Non-pigmented ciliary epithelial cell (primary cell): ENCODE results near the gene NUP210.

ENCODE experiments used
- DNase-seq: peaks from one replicate; pipeline ENCODE4 v3.0.0-alpha.2; 2010; ENCODE audit warnings: low read depth

Gene NUP210

DNA sequence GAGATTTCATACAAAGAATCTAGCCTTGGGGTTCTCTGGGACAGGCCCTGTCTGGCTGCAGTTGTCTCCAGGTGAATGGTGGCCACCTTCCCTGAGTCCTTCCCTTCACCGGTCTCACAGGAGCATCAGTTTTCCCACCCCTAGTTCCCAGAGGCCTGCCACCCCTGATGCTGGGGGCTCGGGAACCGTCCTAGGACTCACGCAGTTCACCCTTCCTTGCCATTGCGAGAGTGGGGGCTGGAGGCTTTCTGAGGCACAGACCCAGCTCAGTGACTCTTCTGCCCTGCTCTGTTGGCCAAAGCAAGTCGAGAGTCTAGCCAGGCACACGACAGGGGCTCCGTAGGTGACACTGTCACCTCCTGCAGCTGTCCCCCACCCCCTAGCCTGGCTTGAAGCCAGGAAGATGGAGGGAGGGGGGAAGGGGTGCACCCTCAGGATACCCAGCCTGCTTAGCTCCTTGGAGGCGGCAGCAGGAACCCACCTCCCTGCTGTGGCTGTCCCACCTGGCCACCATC lies 130.3 kb downstream of the NUP210 start:
- no peak for DNase-seq

DNA sequence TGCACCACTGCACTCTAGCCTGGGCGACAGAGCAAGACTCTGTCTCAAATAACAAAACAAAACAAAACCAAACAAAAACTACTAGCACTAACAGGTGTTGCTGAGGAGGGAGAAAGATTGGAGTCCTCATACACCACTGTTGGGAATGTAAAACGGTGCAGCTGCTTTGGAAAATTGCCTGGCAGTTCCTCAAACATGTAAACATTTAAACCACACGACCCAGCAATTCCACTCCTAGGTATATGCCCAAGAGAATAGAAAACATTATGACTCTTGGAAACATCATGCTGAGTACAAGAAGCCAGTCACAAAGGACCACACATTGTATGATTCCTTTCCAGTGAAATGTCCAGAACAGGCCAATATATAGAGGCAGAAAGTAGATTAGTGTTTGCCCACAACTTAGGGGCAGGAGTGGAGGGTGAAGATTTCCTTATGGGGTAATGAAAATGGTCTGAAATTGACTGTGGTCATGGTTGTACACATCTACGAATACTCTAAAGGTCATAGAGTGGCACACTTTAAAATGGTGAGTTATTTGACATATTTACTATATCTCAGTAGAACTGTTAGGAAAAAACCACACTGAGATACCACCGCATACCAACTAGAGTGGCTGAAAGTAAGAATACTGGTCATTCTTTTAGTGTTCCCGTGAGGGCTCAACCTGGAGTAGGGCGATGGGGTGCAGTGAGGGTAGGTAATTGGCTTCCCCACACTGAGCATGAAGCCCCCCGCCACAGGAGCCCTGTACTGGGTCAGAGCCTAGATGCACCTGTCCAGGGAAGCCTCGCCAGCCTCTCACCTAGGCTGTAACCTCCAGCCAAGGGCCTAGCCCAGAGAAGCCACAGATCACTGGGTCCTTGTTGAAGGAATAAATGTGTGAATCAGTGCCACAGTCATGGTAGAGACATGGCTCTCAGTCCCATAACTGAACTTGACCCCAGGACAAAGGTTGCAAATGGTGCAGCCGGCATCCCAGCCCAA lies 131.1 kb downstream of the NUP210 start:
- DNase-seq: no peak

DNA sequence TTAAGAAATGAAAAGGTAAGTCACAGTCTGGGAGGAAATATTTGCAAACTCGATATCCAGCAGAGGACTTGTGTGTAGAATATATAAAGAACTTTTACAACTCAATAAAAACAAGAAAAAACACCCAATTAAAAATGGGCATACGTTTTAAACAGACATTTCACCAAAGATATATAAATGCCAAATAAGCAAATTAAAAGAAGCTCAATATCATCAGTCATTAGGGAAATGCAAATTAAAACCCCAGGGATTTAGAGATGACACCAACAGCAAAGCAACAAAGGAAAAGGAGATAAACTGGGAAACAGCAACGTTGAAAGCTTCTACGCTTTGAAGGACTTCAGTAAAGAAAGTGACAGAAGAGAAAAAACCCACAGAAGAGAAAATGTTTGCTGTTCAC lies 132.3 kb downstream of the NUP210 start:
- no peak for DNase-seq

DNA sequence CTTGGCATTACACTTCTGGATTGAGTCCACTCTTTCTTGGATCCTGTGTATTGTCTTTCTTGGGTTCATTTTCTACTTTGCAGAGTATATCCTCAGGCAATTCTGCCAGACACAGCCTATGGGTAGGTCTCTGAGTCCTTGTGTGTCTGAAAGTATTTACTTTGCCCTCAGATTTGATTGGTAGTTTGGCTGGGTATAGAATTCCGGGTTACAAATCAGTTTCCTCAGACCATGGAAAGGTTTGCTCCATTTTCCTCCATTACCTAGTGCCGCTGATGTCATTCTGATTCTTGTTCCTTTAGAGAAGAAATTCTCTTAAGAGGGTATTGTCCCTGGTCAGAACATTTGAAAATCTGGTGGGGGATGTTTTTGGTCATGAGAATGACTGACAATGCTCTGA lies 133.2 kb downstream of the NUP210 start:
- no peak for DNase-seq

DNA sequence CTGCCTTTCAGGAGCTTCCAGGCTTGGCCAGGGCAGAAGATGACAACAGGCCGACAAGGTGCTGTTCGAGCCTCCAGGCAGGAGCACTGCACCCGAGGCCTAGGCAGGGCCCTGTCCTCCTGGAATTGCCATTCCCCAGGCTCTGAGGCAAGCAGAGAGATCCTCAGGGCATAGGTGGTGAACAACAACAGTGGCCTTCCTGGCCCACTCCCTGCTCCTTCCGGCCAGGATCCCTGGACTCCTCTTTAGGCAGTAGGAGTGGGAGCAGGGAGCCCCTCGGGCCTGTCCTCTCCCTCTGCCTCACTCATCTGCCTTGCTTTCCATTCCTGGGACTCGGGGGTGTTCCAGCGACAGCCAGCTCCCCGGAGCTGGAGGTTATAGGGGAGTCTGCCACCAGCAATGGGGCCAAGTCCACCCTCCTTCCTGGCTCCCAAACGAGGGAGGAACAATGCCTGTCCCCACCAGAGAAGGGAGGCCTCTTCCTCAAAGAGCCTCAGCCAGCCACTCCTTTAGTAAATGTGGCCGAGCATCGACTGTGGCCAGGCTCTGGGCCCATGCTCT lies 135.0 kb downstream of the NUP210 start:
- no peak for DNase-seq

DNA sequence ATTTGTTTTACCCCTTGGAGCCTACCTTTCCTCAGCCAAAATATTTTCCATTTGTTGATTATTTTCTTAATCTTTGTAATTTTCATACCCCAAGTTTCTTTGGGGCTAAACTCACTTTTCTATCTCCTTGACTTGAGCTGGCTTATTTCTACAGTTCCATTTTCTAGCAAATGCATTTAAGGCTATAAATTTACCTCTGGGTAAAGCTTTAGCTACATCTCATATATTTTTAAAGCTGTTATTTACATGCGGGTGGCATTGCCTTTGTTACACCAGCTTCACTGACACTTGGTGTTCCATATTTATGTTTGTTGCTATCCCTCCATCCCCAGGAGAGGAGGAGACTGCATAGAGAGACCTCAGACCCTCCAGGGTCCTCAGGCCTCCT lies 136.3 kb downstream of the NUP210 start:
- no peak for DNase-seq

DNA sequence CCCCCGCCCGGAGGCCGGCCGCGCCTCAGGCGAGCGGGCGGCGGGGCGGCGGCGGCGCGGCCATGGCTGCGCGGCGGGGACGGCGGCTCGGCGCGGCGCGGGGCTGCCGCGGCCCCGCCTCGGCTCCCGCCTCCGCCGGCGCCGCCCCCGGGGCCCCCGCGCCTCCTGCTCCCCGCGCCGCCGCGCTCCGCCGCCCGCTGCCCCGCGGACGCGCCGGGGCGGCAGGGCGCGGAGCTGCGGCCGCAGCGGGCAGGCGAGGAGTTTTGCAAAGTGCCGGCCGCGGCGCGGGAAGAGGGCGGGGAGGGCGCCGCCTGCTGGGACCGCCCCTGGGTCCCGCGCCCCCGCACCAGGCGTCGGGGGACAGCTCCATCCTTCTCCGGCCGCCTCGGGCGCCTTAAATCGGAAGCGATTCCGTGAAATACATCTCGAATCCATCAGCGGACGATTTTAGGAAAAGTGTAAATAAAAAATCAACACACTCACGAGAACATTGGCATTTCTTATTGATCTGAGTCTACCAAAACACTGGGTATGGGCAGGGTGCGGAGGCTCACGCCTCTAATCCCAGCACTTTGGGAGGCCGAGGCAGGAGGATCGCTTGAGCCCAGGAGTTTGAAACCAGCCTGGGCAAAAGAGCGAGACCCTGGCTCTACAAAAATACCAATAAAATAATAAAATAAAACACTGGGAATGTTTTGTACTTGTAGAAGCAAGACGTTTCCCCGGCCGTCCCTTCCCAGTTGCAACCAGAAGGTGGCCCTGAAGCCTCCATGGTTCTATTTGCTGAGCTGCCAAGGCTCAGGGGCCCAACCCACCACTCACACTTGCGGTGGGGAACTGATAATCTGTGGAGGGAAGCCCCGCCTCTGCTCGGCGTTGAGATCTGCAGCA lies 136.9 kb downstream of the NUP210 start:
- DNase-seq: no peak

DNA sequence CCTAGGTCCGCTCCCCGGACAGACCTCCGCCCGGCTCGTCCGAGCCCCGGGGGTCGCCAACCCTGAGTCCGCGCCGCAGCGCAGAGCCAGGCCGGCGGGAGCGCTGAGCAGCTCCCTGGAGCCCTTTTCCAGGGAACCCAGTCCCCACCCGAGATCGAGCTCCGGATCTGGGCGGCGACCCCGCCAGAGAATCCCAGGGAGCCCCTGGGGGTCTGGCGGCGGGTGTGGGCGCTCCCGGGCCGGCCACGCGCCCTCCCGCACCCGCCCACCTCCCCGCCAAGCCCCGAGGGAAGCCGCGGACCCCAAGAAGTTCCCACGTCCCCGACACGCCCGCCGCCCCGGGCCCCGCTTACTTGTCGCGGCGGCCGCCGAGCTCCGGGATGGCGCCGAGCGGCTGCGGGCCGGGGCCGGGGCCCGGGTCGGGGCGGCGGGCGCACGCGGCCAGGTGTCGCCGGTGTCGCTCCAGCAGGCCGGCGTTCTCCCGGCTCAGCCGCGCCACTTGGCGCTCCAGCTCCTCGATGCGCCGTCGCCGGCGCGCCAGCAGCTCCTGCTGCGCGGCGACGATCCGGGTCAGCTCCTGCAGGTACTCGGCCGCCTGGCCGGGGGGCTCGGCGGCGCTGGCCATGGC lies 137.7 kb downstream of the NUP210 start:
- no peak for DNase-seq

DNA sequence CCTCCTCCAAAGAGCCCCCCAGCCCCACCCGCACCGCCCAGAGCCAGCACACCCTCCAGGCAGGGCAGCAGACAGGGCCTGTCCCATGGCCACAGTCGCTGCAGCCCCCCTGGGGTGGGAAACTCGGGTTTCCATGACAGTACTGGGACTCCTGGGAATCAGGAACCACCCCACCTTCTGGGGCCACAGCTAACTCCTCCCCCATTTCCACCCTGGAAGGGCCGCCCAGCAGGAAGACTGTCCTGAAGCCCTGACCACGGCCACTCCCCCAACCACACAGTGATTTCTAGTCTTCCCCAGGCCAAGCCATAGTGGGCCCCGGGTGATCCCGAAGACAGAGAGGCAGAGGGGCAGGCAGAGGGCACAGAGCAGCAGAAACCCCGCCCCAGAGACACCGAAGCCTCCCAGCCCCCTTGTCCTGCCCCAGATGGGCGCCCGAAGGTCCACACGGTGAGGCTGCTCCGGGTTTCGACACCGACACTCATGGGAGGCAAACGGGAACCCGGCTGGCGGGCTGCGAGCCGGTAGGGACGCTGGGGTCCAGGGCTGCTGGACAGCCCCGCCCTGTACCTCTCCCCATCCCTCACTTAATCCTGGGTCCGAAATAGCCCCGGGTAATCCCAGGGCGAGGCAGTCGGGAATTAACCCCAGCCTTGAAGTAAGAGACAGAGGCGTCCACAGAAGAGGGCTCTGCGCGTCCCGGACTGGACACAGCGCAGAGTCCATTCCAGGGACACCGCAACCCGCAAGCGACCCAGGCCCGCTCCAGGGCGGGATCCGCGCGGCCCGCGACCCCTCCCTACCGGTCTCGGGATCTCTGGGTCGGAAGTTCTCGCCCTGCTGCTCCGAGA lies 138.4 kb downstream of the NUP210 start:
- DNase-seq: no peak

DNA sequence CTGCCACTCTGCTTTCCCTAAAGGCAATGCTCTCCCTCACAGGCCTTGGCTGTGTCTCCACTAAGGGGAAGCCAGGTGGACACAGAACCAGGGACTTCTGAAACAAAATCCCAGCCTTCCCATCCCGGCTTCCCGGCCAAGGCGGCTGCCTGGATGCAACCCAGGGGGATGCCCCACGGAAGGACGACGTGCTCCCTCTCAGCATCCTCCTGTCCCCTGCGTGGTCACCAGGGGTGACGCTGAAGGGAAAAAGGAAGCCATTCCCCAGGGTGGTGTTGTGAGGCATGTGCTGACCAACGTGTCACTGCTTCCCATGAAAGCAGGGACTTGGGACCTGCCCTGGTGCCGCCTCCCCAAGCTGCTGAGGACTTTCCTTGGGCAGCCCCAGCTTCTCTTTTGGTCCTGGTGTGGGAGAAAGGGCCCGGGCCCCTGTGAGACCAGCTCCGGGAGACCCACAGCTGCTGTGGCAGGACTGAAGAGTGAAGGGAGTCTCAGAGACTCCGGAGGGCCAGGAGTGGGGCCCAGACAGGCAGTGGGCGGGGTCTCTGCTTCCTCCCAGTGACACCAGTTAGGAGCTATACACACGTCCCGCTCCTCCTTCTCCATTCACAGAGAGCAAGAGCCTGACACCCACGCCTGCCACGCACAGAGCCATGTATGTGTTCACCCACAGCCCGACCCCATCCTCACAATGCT lies 139.2 kb downstream of the NUP210 start:
- no peak for DNase-seq

DNA sequence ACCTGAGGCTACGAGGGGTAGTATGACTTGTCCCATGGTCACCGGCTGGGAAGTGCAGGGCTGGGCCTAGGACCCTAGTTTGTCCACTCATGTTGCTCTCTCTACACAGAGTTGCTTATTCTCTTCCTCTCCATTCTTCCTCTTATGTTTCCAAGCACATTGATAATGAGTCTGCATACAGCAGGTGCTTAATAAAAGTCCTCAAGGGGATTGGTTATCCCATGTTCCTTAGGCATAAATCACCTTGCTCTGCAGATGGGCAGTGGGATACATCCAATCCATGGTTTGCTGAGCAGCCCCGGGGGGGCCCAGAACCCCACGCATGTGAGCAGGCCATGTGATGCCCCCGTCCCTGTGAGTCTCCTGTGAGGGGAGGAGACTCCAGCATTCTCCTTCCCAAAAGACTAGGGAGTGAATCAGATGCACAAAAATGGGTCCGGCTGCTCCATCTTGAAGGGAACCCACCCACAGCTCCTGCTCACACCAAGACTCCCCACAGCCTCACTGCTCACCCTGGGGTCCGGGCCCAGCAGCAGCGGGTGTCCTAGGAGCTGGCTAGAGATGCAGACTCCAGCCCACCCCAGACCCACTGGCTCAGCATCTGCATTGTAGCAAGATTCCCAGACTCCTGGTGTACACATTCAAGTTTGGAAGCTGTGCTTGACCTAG lies 139.9 kb downstream of the NUP210 start:
- DNase-seq: no peak

DNA sequence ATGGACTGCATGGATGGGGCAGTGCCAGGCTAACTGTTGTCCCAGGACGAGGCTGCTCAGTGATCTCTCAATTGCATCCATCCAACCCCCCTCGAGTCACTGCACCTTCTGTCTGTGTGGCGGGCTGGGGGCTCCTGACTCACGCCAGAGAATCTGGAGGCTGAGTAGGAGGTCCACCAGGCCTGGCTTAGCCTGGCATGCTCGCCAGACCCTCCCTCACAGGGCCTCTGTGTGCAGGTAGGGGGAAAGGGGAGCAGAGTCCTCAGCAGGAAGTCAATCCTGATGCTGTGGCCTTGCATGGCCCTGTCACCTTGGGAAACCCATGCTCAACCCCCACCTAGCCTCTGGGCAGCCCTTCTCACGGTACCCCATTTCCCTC lies 140.6 kb downstream of the NUP210 start:
- no peak for DNase-seq

DNA sequence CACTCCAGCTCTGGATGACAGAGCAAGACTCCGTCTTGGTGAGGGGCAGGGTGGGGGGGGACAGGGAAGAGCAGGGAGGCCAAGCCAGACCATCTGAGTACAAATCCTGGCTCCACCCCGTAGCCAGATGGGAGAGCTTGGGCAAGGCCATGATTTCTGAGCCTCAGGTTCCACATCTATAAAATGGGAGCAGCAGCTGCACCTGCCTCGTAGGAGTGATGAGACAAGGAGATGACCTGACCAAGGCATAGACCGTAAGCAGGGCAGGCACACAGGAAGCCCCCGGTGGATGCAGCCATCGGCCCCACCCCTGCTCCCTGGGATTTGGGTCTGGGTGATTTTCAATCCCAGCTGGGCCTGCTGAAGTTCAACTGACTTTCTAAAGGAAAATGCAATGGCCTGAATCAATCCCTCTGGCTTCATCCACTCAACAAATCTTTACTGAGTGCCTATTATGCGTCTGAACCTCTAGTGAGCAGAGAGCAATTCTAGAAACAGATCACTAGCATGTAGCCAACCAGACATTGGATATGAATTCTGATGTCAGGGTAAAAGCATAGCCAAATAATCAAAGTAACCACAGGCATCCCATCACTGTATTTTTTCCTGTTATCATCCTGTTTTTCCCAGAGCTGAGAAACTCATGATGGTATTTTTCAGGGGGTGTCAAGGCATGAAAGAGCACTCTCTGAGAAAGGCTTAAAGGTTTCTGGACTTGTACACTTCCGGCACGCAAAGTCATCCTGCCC lies 141.2 kb downstream of the NUP210 start:
- peak; percentile 26 for DNase-seq

DNA sequence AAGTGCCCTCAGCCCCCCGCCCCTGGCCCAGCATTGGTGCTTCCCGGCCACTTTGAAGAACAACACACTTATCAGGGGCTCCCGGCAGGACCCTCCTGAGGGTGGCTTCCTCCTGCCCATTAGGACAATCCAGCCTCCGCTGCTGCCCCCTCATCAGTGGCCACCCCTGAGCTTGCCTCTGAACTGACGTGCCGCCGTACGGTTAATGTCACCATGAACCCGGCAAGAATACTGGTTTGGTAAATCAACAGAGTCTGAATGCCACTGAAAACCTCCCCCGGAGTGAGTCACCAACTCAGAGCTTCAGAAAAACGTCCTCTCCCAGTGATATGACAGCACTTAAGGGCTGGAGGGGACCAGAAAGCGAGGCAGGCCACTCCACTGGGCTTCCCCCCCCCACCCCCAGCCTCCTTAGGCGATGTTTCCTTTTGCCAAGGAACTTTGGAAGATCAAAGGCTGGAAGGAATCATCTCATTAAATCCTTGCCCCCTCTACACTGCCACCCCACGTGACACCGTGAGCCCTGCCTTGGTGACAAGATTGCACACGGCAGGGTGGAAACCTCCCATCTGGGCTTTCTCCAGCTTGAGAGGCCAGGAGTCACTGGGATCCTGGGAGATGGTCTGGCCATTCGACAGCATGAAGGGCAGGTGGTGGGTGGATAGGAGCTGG lies 142.1 kb downstream of the NUP210 start:
- DNase-seq: peak; percentile 9

DNA sequence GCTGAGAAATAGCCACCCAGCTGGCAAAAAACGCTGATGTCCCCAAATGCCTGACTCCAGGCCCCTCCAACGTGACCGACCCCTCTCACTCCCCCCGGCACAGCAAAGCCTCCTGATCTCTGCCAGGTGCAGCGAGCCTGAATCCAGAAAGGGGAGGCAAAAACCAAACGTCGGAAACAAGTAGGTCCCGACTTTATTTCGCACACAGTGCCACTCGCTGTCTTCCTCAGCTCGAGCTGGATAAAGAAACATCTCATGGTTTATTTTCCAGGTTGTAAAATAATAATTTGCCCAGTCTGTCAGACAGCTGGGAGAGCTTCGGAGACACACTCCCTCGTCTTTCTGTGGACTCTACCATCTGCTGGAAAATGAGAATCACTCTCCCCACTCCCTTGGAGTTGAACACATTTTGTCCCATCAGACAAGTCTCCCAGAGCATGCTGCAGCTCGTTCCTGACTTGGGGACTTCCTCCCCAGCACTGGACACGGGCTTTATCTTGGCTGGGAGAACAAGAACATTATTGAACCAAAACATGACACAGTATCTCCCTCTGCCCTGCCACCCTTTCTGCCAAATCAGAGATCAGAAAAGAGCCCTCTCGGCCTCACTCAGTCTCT lies 142.8 kb downstream of the NUP210 start:
- no peak for DNase-seq

DNA sequence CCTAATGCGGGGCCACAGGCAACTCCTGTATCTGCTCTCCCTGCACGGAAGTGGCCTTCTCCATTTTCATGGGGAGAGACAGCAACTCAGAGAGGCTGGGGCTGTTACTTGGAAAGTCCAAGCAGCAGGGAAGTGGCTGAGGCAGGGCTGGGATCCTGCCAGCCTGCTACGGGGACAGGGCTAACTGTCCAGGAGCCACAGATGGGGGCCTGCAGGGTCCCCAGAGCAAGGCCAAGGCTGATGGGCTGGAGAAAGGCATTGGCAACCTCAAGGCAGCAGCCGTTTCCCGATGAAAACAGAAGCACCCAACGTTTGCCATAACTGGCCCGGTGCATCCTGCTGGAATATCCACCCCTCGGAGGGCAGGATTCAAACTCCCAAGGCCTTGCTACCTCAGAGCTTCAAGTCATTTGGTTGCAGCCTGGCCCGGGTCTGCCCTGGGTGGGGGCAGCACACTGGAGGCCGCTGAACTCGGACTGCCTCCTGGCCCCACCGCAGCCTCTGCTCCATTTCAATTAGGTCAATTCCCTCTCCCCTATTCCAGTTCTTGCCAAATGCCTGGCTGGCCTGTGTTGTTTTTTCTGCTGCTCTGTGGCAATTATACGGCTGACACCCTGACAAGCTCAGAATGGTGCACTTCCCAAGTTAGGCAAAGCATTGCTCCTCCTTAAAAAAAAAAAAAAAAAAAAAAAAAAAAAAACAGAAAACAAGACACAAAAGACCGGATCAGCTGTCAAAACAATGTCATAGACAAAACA lies 143.5 kb downstream of the NUP210 start:
- DNase-seq: no peak

DNA sequence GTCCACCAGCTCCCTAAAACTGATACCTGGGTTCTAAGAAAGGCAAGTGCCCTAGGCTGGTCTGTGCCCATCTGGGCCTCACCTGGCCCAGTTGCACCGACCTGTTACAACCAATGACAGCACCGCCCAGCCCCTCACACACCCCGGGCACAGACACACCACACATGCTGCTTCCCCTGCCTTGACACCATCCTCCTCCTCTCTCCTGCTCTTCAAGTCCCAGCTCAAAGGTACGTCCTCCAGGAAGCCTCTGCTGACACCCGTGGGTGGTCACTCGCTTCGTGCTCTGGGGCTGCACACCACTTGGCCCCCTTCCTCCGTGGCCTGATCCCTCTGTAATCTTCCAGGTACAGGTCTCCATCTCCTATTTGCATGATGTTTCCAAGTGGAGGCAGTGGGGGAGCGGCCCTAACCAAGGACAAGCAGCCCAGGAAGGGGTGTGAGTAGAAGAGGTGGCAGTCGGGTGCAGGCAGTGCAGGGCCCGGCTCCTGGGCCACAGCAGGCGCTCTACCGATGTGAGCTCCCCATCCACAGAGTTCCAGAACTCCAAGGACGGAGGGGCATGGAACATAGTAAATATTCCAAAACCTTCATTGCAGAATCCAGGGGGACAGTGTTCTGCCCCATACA lies 144.6 kb downstream of the NUP210 start:
- no peak for DNase-seq
